ENCODE measurements around the gene SDC3.
"Not testable (repeated sequence)": the region's sequence is repeated elsewhere in the genome, so short reads cannot be mapped to it uniquely, and the experiment has no call there.

The SDC3 gene

DNA sequence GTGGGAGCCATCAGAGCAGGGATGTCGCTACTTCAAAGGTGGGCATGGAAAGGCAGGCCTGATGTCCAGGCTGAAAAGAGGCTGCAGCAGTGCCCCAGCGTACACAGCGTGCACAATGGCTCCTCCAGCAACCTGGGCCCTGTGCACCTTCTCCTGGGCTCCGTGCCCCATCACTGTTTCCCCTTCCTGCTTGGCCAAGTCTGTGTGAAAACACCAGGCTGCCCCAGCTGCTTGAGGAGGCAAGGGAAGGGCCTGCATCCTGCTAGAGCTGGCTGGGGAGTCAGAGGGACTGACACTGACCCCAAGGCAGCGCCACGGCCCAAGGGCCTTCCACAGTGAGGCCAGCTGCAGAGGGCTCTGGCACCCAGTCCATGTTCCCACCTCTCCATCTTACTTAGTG is 33.4 kb downstream of the SDC3 start:
- DNase-seq (ENCODE audit: low read depth in 2 of 2), result no peak

DNA sequence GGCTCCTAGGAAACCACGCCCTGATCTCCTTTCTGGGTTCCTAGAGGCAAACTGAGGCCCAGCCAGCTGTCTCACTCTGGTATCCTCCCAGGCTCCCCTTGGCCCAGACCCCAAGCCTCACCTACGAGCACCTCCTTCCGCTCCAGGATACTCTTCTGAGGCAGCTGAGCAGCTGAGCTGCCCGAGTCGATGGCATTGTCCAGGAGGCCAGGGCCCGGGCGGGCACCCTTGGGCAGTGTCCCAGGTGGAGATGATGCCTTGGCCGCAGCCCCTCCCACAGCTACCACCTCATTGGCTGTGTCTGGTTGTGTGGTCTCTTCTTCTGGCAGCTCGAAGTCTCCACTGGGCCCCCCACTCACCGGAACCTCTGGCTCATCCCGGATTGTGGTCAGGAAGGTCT is 34.4 kb downstream of the SDC3 start:
- DNase-seq (ENCODE audit: low read depth in 2 of 2), result no peak

DNA sequence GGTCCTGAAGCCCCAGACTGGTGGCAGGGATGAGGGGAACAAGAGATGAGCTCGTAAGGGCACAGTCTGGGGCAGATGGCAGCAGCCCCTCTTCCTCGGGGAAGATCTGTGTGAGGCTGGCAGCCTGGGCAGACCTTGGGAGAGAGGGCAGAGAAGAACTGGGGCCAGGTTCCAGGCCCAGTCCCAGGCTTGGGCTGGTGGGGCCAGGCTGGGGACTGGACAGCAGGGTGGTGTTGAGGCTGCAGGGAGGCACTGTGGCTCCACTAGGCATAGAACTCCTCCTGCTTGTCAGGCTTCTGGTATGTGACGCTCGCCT is 35.7 kb downstream of the SDC3 start:
- no peak for DNase-seq (ENCODE audit: low read depth in 2 of 2)

DNA sequence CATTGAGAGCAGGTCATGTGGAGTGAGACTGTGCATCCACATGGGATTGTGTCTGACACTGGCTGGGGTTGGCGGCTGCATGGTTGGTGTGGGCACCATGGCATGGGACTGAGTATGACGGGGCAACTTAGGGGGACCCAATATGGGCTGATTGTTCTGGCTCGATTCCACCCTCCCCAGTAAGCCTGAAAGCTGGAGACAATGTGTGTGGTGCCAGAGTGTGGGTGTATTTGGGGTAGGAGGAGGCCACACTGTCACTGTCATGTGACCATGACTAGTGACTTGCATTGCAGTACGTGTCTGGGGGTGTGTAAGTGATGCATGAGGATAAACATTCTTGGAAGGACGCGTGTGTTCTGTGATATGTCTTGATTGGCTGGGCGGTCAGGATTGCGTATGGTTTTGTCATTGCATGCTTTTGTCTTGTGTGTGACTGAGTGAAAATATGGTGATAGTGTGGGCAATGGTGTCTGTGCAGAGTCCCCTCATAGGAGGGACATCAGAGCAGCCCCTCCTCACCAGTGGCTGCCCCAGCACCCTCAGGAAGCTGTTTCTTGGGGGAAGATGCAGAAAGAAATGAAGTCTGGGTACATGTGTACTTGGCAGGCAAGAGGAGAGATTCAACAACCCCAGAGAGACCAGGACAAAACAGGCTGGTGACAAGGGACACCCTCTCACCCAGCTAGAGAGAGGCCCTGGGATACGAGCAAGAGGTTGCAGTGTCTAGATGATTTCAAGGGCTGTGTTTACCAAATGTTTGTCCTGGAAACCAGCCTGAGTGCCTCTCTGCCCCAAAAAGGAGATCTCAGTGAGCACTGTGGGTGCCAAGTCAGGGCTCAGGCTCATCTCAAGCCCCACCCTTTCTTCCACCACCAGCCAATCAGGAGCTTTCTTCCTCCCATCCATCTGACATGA is 36.3 kb downstream of the SDC3 start:
- DNase-seq (ENCODE audit: low read depth in 2 of 2), result no peak

DNA sequence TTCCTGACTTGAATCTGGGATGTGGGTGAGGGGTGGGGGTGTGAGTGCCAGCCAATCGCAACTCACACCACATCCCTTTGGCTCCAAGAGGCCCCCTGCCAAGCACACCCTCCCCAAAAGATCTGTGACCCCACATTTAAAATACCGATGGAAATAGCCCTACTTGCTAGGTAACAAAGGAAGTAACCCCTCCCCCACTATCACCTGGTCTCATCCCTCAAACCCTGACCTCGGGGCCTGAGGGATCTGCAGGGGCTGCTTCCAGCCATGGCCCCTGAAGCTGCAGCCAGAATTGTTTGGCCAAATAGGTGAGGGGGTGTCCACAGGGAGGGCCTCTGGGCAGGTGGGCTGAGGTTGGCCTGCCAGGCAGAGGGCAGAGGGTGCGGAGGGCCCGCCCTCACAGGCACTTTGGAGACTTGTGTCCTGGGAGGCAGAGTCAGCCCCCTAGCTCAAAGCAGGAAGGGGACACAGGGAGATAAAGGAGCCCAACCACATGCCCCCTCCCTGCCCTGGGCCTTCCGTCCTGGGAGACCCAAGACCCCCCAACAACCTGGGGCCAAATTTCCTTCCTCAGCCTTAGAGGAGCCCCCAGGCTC is 37.2 kb downstream of the SDC3 start:
- no peak for DNase-seq (ENCODE audit: low read depth in 2 of 2)

DNA sequence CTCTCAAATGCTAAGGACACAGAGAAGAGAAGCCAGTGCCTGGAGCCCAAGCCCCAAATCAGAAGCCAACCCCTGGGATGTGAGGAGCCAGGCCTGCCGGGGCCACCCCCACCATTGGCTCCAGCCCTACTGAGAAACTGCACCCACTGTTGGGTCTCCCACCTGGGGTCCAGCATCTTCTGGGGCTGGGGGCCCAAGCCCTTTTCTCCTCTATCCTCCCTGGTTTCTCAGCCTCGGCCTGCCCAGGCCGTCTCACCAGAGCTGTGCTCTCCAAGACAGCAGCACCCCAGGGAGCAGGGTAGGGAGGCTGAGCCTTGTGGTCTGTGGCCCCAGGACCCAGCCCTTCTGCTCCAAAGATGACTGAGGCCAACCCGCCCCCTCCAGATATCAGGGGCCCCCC is 37.9 kb downstream of the SDC3 start:
- no peak for DNase-seq (ENCODE audit: low read depth in 2 of 2)

DNA sequence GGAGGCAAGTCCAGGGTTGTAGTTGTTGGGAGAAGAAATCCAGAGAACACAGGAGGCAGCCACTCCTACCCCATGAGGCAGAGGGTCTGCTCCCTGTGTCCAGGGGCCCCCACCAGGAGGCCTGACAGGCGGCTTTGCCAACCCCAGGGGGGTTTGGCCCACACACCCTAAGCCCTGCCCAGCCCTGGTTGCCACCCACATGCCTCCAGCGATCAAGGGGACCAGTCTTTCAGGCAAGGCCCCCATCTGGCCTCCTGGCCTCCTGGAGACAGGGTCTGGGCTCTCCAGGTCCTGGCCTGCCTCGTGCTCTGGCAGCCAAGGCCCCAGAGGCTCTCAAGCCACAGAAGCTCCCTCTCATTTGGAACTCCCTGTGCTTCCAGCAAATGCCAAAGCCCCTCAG is 38.5 kb downstream of the SDC3 start:
- no peak for DNase-seq (ENCODE audit: low read depth in 2 of 2)

DNA sequence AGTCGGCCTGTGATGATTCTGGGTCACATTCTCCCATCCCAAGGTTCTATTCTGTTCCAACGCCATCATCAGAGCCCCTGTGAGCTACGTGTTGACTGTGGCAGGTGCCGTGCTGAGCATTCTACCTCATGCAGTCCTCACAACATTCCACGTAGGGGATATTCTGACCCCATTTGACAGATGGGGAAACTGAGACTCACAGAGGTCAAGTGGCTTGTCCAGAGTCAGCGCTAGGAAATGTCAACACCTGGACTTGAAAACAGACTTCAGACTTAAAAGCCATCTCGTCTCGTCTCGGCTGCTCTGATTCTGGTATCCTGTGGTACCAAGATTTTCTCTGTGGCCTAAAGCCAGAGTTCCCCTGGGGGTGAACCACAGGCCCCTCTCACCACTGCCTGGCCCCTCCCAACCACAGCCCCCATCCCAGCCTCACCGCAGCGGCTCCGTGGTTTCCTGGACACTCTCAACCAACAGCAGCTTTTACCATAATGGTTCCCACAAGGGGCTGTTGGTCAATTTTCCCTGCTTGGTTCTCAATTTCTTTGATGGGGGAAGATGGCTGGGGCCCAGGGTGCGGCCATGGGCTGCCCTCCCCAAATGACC is 39.6 kb downstream of the SDC3 start:
- no peak for DNase-seq (ENCODE audit: low read depth in 2 of 2)

DNA sequence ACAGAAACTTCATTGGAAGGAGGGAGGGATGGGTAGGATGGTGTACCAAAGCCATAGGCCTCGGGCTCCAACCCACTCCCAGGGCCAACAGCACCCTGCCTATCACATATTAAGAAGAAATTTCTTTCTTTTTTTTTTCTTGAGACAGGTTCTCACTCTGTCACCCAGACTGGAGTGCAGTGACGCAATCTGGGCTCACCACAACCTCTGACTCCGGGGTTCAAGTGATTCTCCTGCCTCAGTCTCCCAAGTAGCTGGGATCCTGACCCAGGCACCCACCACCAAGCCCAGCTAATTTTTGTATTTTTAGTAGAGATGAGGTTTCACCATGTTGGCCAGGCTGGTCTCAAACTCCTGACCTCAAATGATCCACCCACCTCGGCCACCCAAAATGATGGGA is 40.5 kb downstream of the SDC3 start:
- DNase-seq (ENCODE audit: low read depth in 2 of 2), result not testable (repeated sequence)

DNA sequence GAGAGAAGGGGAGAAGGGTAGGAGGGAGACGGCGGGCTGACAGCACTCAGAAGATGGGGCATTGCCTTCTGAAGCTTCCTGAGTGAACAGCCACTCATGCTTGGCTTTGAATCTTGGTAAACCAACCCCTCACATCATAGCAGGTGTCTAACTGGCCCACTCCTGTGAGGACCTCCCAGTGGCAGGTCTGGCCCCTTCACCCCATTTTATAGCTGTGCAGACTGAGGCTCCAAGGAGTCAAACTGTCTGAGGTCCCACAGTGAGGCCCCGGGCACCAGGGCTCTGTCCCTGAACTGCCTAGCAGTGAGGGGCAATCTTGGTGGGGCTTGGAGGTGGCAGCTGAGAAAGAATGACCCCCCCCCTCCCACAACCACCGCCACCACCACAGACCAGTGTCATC is 41.0 kb downstream of the SDC3 start:
- DNase-seq (ENCODE audit: low read depth in 2 of 2), result no peak

DNA sequence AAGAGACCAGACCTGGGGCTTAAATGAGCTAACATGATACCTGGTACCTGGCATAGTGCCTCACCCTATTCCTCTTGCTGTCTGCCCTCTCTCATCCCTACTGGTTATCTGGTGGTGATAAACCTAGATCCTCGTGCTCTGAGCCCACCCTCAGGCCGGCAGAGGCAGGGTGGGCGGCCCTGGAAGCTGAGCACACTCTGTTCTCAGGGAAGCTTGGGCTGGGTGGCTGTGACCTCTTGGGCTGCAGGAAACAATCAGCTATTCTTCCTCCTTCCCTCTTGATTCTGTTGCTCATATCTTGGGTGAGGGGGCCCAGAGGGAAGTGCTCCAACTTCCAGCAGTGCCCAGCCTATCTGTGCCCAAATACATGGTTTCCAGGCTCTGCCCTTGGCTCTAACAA is 42.0 kb downstream of the SDC3 start:
- no peak for DNase-seq (ENCODE audit: low read depth in 2 of 2)

DNA sequence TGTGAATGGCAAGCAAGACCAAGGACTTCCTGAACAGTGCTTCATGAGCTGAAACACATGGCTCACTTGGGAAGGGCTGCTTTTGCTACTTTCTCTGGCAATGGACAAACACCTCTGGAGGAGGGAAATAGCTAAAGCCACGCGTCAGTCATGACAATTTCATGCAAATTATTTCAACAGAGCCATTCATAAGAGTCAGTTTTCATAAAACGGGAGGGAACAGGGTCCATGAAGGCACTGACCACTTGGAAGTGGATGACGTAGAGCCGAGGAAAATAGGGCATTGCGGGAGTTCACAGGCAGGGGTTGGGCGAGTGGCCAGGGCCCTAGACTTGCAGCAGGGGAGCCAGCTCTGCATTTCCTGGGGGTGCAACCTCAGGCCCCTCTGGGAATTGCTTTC is 43.9 kb downstream of the SDC3 start:
- DNase-seq (ENCODE audit: low read depth in 2 of 2), result no peak

DNA sequence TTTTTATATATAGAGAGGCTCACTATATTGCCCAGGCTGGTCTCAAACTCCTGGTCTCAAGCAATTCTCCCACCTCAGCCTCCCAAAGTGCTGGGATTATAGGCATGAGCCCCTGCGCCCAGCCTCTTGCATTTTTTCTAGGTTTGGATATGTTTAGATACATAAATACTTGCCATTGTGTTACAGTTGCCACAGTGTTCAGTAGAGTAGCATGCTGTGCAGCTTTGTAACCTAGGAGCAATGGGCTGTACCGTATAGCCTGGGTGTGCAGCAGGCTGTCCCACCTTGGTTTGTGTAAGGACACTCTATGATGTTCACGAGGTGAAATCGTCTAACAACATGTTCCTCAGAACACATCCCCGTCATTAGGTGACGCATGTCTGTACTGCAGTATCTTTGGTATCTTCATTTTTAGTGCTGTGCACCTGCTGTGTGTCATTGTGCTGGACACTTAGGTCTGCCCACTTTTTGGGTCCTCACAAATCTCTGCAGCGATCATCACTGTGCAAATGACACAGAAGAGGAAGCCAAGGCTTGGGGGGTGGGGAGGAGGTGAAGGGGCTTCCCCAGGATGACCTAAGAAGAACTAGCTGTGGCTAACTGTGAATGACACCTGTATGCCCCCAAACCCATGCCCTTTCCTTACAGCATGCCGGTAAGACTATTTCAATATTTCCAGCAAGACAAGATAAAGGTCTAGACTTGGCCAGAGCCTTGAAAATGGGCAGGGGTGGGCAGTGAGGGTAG is 44.5 kb downstream of the SDC3 start:
- DNase-seq (ENCODE audit: low read depth in 2 of 2), result no peak

DNA sequence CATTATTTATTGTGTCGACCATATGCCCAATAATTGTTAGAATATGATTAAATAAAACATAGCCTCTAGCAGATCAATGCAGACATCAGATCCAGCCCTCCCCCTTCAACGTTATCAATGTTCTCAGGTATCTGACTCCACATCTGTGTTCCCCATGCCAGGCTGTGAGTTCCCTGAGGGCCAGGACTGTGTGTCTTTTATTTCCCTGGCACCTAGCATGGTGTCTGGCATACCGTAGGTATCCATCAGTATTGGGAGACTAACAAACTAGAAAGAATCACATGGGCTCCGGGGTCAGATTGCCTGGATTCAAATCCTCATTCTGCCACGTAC is 48.3 kb downstream of the SDC3 start:
- DNase-seq (ENCODE audit: low read depth in 2 of 2), result no peak

DNA sequence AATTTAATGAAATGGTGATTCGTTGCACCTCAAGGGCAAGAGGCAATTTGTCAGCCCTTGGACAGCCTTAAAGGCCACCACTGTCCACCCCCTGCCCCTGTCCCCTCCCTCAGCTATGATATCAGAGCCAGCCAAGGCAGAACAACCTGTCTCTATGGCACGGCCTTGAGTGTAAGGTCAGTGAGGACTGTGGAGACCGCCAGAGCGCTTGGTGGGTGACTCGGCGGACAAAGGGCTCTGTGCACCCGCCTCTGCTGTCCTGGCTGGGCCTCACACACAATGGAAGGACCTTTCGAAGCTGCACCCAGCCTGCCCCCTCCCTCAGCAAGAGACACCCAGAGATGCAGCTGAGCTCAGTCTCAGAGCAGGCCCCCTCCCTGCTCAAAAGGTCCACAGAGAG is 50.6 kb downstream of the SDC3 start:
- DNase-seq (ENCODE audit: low read depth in 2 of 2), result no peak

DNA sequence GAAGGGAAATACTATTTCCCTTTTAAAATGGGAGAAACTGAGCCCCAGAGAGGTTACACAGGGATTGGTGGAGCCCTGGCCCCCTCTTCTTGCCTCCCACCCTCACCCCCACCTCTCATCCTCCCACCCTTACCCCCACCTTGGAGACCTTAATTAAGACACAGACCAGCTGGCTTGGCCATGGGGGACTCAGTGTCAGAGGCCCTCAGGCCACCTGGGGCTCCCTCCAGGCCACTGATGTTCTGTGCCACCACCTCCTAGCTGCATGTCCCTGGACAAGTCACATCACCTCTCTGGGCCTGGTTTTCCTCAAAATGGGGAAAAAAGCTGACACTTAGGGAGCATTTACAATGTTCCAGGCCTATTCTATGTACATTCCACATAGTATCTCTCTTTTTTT is 51.5 kb downstream of the SDC3 start:
- no peak for DNase-seq (ENCODE audit: low read depth in 2 of 2)

DNA sequence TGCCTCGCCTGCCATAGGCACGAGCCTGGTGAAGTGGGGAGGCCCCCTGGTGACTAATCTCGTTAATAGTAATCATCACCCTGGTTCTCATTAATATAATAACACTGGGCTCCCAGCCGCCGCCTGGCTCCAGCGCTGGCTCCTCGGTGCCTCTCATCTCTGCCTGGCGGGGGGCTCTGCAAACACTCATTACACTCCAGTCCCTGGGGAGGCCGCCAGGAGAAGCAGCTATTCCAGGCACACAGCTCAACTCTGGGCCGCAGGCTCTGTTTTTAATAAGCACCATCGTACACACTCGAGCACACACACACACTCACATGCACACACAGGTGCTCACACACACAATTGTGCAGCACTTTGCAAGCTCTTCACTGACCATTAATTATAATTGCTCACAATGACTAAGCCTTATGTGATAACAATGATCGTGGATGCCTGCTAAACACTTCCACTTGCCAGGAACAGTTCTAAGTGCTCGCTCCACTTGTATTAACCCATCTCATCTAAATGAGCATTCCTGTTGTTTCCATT is 52.2 kb downstream of the SDC3 start:
- no peak for DNase-seq (ENCODE audit: low read depth in 2 of 2)

DNA sequence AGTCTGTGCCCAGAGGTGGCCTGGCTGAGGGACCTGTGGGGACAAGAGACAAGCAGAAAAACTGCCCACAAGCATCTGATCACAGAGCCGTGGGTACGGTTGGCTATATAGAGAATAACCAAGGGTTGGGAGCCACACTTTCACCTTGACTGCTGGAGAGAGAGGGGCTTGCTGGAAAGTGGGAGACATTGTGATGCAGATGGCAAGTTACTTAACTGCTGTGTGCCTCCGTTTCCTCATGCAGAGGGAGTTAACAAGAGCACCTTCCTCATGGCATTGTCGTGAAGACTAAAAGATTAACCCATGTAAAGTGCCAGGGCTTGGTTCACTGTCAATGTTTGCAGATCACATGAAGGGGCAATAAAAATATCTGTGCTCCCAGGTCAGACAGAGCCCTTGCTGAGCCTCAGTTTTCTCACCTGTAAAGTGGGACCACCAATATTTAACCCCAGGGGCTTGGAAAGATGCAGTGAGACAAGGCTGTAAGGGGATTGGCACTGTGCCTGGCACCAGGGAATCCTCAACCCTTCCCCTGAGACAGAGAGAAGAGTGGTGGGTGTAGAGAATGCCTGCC is 52.8 kb downstream of the SDC3 start:
- DNase-seq (ENCODE audit: low read depth in 2 of 2), result no peak

DNA sequence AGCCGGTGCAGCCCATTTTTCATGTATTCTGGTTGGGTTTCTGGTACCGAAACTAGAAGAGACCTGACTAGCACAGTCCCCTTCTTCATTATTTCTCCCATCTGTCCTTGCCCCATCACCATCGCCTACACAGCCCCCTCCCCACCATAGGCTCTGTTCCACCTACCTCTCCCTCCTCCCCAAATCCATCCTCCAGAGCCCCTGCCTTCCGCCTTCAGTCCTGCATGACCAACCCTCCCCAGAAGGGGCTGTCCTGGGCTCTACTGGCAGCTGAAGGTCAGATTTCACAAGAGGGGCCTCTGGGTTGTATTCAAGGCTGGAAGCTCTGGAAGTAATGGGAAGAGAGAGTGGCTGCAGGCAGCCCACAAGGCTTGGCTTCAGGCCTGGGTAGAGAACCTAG is 55.2 kb downstream of the SDC3 start:
- no peak for DNase-seq (ENCODE audit: low read depth in 2 of 2)

DNA sequence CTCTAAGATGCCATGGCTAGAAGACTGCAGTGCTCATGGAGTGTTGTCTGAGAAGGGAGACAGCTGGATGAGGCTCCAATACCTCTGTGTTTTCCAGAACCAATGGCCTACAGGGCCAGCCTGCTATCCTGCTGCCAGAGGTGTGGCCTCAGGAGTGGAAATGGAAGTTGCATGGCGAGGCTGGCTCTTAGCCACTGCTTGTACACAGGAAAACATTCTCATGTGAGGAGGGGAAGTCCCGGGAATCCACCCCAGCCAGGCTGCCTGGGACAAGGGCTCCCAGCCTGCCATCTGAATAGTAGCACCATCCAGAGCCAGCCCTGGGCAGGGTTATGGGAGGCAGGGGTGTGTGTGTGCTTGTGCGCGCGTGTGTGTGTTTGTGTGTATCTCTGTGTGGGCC is 56.5 kb downstream of the SDC3 start:
- no peak for DNase-seq (ENCODE audit: low read depth in 2 of 2)

DNA sequence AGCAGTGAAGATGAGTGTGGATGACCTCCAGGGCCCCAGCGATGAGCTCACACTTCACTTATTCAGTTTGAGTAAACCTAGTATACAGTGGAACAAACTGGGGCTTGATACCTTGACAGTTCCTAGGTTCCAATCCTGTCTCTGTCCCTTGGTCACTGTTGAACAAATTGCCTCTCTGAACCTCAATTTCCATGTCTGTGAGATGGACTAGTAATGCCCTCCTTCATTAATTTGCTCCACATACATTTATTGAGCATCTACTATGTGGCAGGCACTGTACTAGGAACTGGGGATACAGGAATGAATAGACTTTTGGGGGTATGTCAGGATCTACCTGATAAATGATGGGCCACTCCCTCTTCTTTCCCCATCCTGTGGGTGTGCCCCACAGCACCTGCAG is 57.3 kb downstream of the SDC3 start:
- DNase-seq (ENCODE audit: low read depth in 2 of 2), result no peak

DNA sequence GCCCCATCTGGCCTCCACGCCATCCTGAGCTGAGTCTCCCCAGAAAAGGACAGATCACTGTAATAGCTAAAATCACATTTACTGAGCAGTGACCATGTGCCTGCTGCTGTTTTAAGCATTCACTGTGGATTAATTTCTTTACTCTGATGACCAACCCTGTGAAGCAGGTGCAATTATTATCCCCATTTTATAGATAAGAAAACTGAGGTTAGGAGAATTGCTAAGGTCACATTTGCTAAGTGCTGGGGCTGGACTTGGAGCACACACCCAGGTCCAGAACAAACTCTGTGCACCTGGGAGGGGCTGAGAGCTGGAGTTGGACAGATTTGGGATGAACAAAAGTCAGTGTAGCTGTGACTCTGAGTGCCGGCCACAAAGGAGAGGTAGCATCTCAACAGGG is 58.0 kb downstream of the SDC3 start:
- no peak for DNase-seq (ENCODE audit: low read depth in 2 of 2)

All from stimulated activated CD8-positive, alpha-beta memory T cell treated with anti-CD3 and anti-CD28 coated beads, Interleukin-7, amount 100 ng/mL, for 1 hour (primary cell).